Measurements from ENCODE around the gene IGFL1.
"Not testable (repeated sequence)": the region's sequence is repeated elsewhere in the genome, so short reads cannot be mapped to it uniquely, and the experiment has no call there.

IGFL1 gene

DNA sequence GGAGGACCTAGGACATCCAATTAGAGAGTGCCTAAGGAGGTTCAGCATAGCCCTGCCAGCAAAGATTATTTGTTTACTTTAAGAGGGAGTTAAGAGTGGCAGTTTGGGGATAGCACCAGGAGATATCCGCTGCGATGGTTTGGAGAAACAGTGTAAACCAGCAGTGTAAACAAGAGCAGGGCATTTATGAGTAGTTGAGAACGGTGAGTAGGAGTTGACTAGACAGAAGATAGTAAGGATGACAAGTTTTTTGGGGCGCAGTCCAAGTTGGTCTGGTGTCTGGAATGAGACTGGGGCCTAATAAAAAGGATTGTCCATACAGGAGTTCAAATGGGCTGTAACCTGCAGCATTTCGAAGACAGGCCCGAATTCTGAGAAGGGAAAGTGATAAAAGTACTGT lies 44.4 kb downstream of the IGFL1 start:
- DNase-seq: not testable (repeated sequence)

DNA sequence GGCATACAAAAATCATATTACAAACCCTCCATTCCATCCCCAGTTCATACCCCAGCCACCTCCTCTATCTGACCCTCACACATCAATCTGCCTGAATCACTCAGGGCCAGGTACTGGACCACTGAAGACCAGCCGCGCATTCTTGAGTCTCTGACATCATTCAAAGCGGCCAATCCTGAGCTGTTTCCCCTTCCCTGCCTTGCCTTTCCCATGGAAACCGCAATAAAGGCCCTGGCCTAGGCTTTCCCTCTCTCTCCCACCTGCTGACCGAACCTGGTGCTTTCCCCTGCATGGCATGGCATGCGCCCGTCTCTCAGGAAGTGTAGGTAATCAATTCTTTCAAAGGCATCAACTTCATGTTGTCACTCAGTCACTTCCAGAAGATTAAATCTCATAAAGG lies 49.6 kb downstream of the IGFL1 start:
- no peak for DNase-seq
